CD8-positive, alpha-beta memory T cell (primary cell): Measurements from ENCODE around the gene HSFX3. TPM values are rescaled to one million over a fixed set of nuclear protein-coding genes. Genes with fewer than 3 reads are reported as not detected.
"Not testable (repeated sequence)": the region's sequence is repeated elsewhere in the genome, so short reads cannot be mapped to it uniquely, and the experiment has no call there.

Source experiments
- CTCF ChIA-PET: fragments of 350-600 bp; sonication (Branson Sonifier 250); formaldehyde crosslinking; loops from one replicate; lab custom pipeline; 2021; ENCODE audit warnings: antibody characterized with exemption; lab: Charles Lee
- POLR2A ChIA-PET: fragments of 350-600 bp; sonication (Branson Sonifier 250); formaldehyde crosslinking; loops from one replicate; lab custom pipeline; 2021; ENCODE audit warnings: antibody characterized with exemption; lab: Charles Lee
- DNase-seq, 5 donors: peaks; one replicate each; pipeline versions ENCODE4 v3.0.0 to v3.0.0-alpha.2; 2020 to 2022; ENCODE audit warnings: mixed read lengths in 1 of 5
- H3K27ac ChIP-seq: one replicate; pipeline ENCODE4 v1.7.0; 2013; ENCODE audit warnings: low read depth, mild to moderate bottlenecking, low read length, moderate library complexity
- H3K27me3 ChIP-seq: 2 replicates; pipeline ENCODE4 v1.7.0; 2013; ENCODE audit warnings: low read length, mild to moderate bottlenecking; ENCODE audit not compliant: insufficient read depth, poor library complexity, severe bottlenecking
- H3K36me3 ChIP-seq: 2 replicates; pipeline ENCODE4 v1.7.0; 2013; ENCODE audit warnings: mild to moderate bottlenecking, low read length, moderate library complexity; ENCODE audit not compliant: insufficient read depth
- H3K4me1 ChIP-seq: 2 replicates; pipeline ENCODE4 v1.7.0; 2013; ENCODE audit warnings: mild to moderate bottlenecking, low read length, moderate library complexity; ENCODE audit not compliant: insufficient read depth
- H3K4me3 ChIP-seq: 2 replicates; pipeline ENCODE4 v1.7.0; 2013; ENCODE audit warnings: mild to moderate bottlenecking, low read length
- H3K9me3 ChIP-seq: 2 replicates; pipeline ENCODE4 v1.7.0; 2013; ENCODE audit warnings: mild to moderate bottlenecking, low read length
- H3K27ac Mint-ChIP-seq, 8 donors: one replicate each; pipeline ENCODE4 v1.8.0; 2020 to 2021; ENCODE audit warnings: mixed read lengths in 8 of 8, mild to moderate bottlenecking in 6 of 8, inconsistent platforms in 3 of 8, moderate library complexity in 3 of 8
- H3K27me3 Mint-ChIP-seq, 2 donors: one replicate each; pipeline ENCODE4 v1.8.0; 2020 to 2021; ENCODE audit warnings: mixed read lengths in 2 of 2, mild to moderate bottlenecking in 1 of 2, moderate library complexity in 1 of 2
- H3K36me3 Mint-ChIP-seq, 3 donors: one replicate each; pipeline ENCODE4 v1.8.0; 2020 to 2021; ENCODE audit warnings: mixed read lengths in 3 of 3, inconsistent platforms in 1 of 3, mild to moderate bottlenecking in 1 of 3
- H3K4me1 Mint-ChIP-seq, 3 donors: one replicate each; pipeline ENCODE4 v1.8.0; 2020 to 2021; ENCODE audit warnings: mixed read lengths in 3 of 3, inconsistent platforms in 1 of 3, mild to moderate bottlenecking in 1 of 3
- H3K4me3 Mint-ChIP-seq, 7 donors: one replicate each; pipeline ENCODE4 v1.8.0; 2020 to 2021; ENCODE audit warnings: mixed read lengths in 7 of 7, mild to moderate bottlenecking in 6 of 7, moderate library complexity in 4 of 7, inconsistent platforms in 2 of 7
- H3K9me3 Mint-ChIP-seq, 5 donors: one replicate each; pipeline ENCODE4 v1.8.0; 2020 to 2022; ENCODE audit warnings: mixed read lengths in 5 of 5, mild to moderate bottlenecking in 3 of 5, moderate library complexity in 2 of 5, inconsistent platforms in 1 of 5
- polyA plus RNA-seq: library from polyadenylated mRNA; unstranded; fragments of 300-500 nt; fragmentation: Illumina TruSeq; gene quantifications from one replicate; pipeline ENCODE4 v1.2.3, GENCODE V29; 2021
- total RNA-seq, 2 experiments: library from RNA; stranded (reverse); gene quantifications; one replicate each; pipeline ENCODE4 v1.2.3, GENCODE V29; 2021

The HSFX3 gene
- total and polyA plus RNA-seq, 3 experiments from 2014 or later = not detected

DNA sequence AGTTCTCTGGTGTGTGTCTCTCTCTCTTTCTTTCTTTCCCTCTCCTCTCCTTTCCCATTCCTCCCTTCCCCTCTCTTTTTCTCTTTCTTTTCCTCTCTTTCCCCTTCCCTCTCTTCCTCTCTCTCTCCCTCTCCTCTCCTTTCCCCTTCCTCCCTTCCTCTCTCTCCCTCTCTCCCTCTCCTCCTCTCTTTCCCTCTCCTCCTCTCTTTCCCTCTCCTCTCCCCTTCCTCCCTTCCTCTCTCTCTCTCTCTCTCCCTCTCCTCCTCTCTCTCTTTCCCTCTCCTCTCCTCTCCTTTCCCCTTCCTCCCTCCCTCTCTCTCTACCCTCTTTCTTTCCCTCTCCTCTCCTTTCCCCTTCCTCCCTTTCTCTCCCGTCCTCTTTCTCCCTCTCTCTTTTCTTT lies 21.3 kb downstream of the HSFX3 start:
- peak overlapping the region in 3 of 8 donors; percentile 45 to 98 (median 95) for H3K27ac Mint-ChIP-seq
- Histone ChIP-seq H3K36me3 (no peaks in the 10 kb centered on the region), H3K27me3 (no peaks in the 10 kb centered on the region), H3K4me1 (peaks cover 22% of the 10 kb centered on the region), H3K9me3 (no peaks in the 10 kb centered on the region), H3K4me3 (no peak overlapping the region), H3K27ac (no peak overlapping the region)
- H3K9me3 Mint-ChIP-seq = no peaks in the 10 kb centered on the region
- no peaks in the 10 kb centered on the region for H3K27me3 Mint-ChIP-seq
- H3K36me3 Mint-ChIP-seq = peaks cover 0 to 12% (median 0%) of the 10 kb centered on the region in 3 donors
- POLR2A ChIA-PET = interaction anchor here (0.8 to 1.0 kb wide), 2 partner anchors 12 to 16 kb away, joined by 3 read pairs; no protein-coding TSS in a partner anchor
- CTCF ChIA-PET = interaction anchor here (0.6 to 4.3 kb wide), 6 partner anchors 11 to 105 kb away, joined by 3 to 24 read pairs (median 4); partner anchors contain the start of gene IDS
- no peak for DNase-seq
- no peak overlapping the region for H3K4me3 Mint-ChIP-seq
- H3K4me1 Mint-ChIP-seq = peaks cover 9 to 29% (median 18%) of the 10 kb centered on the region in 3 donors

DNA sequence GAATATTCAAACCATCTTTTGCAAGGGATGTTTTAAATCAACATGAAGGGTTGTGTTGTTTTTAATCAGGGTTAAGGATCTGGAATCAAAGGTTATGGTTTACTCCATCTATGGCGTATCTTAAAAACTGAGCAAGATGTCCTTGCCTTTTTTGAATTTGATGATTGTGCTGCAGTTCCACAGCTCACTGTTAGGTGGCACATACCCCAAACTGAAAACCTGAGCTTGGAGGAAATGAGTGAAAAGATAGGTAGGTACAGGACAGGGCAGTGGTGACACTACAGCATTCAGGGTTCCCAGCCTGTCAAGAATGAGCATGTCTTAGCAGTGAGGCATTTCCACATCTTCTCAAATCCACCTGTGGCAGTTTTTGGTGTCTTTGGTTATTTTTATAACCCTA lies 22.0 kb downstream of the HSFX3 start:
- ChIA-PET POLR2A (interaction anchor here (0.5 to 1.0 kb wide), 3 partner anchors 13 to 16 kb away, joined by 3 read pairs; no protein-coding TSS in a partner anchor), CTCF (interaction anchor here (0.8 to 4.3 kb wide), 6 partner anchors 12 to 105 kb away, joined by 3 to 24 read pairs (median 4); partner anchors contain the start of gene IDS)
- Mint-ChIP-seq H3K4me1 (peaks cover 9 to 35% (median 23%) of the 10 kb centered on the region in 3 donors), H3K27me3 (no peaks in the 10 kb centered on the region), H3K9me3 (no peaks in the 10 kb centered on the region), H3K4me3 (peak overlapping the region in 5 of 7 donors; percentile 10 to 74 (median 22)), H3K27ac (peak overlapping the region; percentile 43 to 98 (median 84)), H3K36me3 (peaks cover 0 to 12% (median 0%) of the 10 kb centered on the region in 3 donors)
- Histone ChIP-seq H3K36me3 (no peaks in the 10 kb centered on the region), H3K27ac (no peak overlapping the region), H3K27me3 (no peaks in the 10 kb centered on the region), H3K9me3 (no peaks in the 10 kb centered on the region), H3K4me3 (no peak overlapping the region), H3K4me1 (peaks cover 27% of the 10 kb centered on the region)
- DNase-seq = peak in 3 of 5 donors; percentile 36 to 53 (median 52)

DNA sequence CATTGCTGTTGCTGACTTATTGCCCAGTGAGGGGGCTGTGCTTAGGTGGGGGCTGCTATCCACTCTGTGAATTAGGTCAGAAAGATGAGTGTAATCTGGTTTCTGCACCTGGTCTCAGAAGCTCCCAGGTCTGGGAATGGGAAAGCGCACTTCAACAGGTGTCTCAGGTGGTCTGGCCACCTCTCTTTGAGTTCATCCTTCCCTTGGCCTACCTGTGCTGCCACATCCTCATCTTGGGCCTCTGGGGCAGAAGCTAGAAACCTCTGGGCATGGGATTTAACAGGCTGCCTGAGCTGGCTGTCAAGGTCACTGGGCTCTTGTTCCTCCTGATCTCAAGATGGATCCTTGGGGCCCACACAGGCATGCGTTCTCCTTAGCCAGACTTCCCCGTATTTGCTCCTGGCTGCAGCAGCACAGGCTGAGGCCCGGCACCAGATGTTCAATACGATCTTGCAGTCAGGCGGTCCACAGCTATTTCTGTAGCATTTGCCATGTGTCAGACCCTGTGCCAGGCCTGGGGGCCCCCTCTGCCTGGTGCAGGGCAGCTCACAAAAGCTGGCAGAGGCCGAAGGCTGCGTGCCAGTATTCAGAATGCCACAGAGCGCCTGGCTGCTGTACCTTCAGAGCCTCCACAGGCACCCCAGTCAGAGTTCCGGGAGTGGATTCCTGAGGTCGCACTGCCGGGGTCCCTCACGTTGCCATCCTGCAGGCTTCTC lies 23.2 kb downstream of the HSFX3 start:
- Mint-ChIP-seq H3K4me1 (peaks cover 18 to 47% (median 33%) of the 10 kb centered on the region in 3 donors), H3K27ac (peak overlapping the region; percentile 92 to 99 (median 96)), H3K4me3 (peak overlapping the region in 3 of 7 donors; percentile 49 to 70 (median 63))
- H3K36me3 ChIP-seq, H3K9me3 Mint-ChIP-seq, H3K36me3 Mint-ChIP-seq, H3K4me3 ChIP-seq, H3K27me3 Mint-ChIP-seq, DNase-seq, H3K27me3 ChIP-seq, H3K9me3 ChIP-seq: not testable (repeated sequence)
- CTCF ChIA-PET = interaction anchor here (1.1 to 1.4 kb wide), 5 partner anchors 13 to 16 kb away, joined by 3 to 11 read pairs (median 4); partner anchors contain the start of gene EOLA1
- peak overlapping the region; percentile 78 for H3K27ac ChIP-seq
- POLR2A ChIA-PET = interaction anchor here (1.1 kb wide), 2 partner anchors 13 to 14 kb away, joined by 5 to 7 read pairs; partner anchors contain the start of gene EOLA1
- H3K4me1 ChIP-seq = peaks cover 37% of the 10 kb centered on the region

DNA sequence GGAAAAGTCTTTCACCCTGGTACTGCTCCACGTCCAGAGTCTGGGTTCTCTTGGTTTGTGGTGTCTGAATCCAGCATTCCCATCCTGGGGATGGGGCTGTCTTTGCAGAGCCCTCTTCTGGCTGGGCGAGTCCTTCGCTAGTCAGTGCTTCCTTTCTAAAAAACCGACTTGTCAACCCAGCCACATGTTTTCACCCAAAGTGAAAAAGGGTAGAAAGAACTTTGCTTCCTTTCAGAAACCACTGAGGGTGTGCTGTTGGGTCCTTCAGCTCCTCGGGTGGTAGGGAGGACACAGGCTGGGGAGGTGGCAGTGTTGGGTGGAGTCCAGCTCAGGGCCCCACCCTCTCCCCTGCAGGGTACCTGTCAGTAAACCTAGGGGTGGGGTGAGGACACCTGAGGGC lies 23.8 kb downstream of the HSFX3 start:
- POLR2A ChIA-PET = interaction anchor here (1.1 kb wide), 2 partner anchors 13 to 15 kb away, joined by 5 to 7 read pairs; partner anchors contain the start of gene EOLA1
- not testable (repeated sequence) for H3K4me3 ChIP-seq, H3K27me3 ChIP-seq, H3K27me3 Mint-ChIP-seq, H3K9me3 ChIP-seq, H3K36me3 Mint-ChIP-seq, H3K9me3 Mint-ChIP-seq, H3K36me3 ChIP-seq
- H3K4me3 Mint-ChIP-seq = peak overlapping the region; percentile 45 to 70 (median 59)
- peak overlapping the region; percentile 78 for H3K27ac ChIP-seq
- DNase-seq = peak; percentile 5 to 68 (median 63)
- H3K27ac Mint-ChIP-seq = peak overlapping the region; percentile 92 to 99 (median 96)
- H3K4me1 ChIP-seq = peaks cover 42% of the 10 kb centered on the region
- peaks cover 23 to 53% (median 39%) of the 10 kb centered on the region in 3 donors for H3K4me1 Mint-ChIP-seq
- CTCF ChIA-PET = interaction anchor here (1.1 to 1.3 kb wide), 3 partner anchors 13 to 15 kb away, joined by 3 to 11 read pairs (median 4); partner anchors contain the start of gene EOLA1

DNA sequence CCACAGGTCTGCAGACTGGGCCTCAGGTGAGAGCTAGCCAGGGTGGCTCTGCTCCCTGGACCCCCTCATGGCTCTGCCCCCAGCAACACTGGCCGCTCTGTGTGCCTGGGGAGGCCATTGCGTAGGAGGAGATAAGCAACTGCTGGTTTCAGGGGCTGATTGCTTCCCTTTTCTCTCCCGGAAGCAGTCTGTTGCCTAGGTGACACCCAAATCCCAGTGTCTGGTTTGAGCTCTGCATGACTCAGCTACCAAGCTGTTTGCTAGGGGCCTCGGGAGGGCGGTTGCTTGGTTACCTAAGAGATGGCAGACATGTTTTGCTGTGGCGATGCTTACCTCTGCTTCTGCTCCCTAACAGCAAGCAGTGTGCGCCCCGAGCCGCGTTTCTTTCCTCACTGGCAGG lies 24.3 kb downstream of the HSFX3 start:
- H3K27me3 Mint-ChIP-seq, POLR2A ChIA-PET, H3K4me3 ChIP-seq, H3K9me3 Mint-ChIP-seq, H3K36me3 ChIP-seq, H3K36me3 Mint-ChIP-seq, H3K9me3 ChIP-seq, H3K27me3 ChIP-seq: not testable (repeated sequence)
- peaks cover 28 to 58% (median 44%) of the 10 kb centered on the region in 3 donors for H3K4me1 Mint-ChIP-seq
- peak; percentile 55 to 92 (median 74) for DNase-seq
- H3K27ac ChIP-seq = peak overlapping the region; percentile 78
- H3K4me3 Mint-ChIP-seq = peak overlapping the region in 6 of 7 donors; percentile 50 to 72 (median 58)
- CTCF ChIA-PET = interaction anchor here (1.2 kb wide), 1 partner anchor 14 kb away, joined by 3 read pairs; no protein-coding TSS in a partner anchor
- peak overlapping the region; percentile 92 to 99 (median 96) for H3K27ac Mint-ChIP-seq
- peaks cover 42% of the 10 kb centered on the region for H3K4me1 ChIP-seq

DNA sequence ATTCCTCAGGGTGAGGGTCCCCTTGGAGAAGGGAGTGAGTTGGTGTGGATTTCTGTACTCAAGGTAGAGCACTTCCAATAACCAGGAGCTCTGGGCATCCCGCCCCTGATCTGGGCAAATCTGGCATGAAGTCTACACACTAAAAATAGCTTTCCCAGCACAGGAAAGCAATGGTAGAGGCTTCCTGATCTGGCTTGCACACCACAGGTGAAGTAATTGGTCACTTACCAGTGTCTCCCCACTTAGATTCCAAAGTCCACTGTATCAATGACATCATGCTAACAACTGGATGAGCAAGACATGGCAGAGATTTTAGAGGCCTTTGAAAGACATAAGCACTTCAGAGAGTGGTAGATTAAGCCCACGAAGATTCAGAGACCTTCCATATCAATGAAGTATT lies 26.8 kb downstream of the HSFX3 start:
- Histone ChIP-seq H3K4me3 (no peak overlapping the region), H3K4me1 (peaks cover 42% of the 10 kb centered on the region), H3K27ac (no peak overlapping the region), H3K9me3 (no peaks in the 10 kb centered on the region), H3K27me3 (no peaks in the 10 kb centered on the region), H3K36me3 (no peaks in the 10 kb centered on the region)
- DNase-seq = no peak
- Mint-ChIP-seq H3K9me3 (no peaks in the 10 kb centered on the region), H3K4me1 (peaks cover 33 to 74% (median 51%) of the 10 kb centered on the region in 3 donors), H3K4me3 (no peak overlapping the region), H3K27ac (peak overlapping the region in 7 of 8 donors; percentile 70 to 98 (median 86)), H3K27me3 (peaks cover 0 to 7% of the 10 kb centered on the region in 2 donors), H3K36me3 (no peaks in the 10 kb centered on the region)
- CTCF ChIA-PET = interaction anchor here (1.7 to 3.5 kb wide), 2 partner anchors 11 to 18 kb away, joined by 5 to 18 read pairs; partner anchors contain the start of gene IDS
- POLR2A ChIA-PET = interaction anchor here (2.1 to 3.7 kb wide), 2 partner anchors 17 to 18 kb away, joined by 11 to 12 read pairs; partner anchors contain the start of genes EOLA1 and IDS

DNA sequence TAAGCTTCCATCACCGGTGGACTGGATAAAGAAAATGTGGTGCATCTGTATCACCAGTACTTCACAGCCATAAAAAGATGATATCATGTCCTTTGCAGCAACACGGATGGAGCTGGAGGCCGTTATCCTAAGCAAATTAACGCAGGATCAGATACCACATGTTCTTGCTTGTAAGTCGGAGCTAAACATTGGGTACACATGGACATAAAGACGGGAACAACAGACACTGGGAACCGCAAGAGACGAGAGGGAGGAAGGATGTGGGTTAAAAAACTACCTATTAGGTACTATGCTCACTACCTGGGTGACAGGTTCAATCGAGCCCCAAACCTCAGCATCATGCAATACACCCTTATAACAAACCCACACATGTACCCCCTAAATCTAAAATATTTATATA lies 28.3 kb downstream of the HSFX3 start:
- H3K9me3 ChIP-seq = no peaks in the 10 kb centered on the region
- no peaks in the 10 kb centered on the region for H3K9me3 Mint-ChIP-seq
- H3K4me1 ChIP-seq = peaks cover 40% of the 10 kb centered on the region
- H3K36me3 Mint-ChIP-seq = no peaks in the 10 kb centered on the region
- H3K4me3 ChIP-seq = peak overlapping the region; percentile 22
- peak overlapping the region; percentile 53 to 80 (median 73) for H3K4me3 Mint-ChIP-seq
- no peaks in the 10 kb centered on the region for H3K36me3 ChIP-seq
- H3K27ac Mint-ChIP-seq = peak overlapping the region; percentile 86 to 98 (median 94)
- peak overlapping the region; percentile 38 for H3K27ac ChIP-seq
- peaks cover 28 to 73% (median 44%) of the 10 kb centered on the region in 3 donors for H3K4me1 Mint-ChIP-seq
- DNase-seq = peak in 4 of 5 donors; percentile 10 to 67 (median 58)
- ChIA-PET POLR2A (interaction anchor here (0.6 to 3.7 kb wide), 4 partner anchors 9 to 88 kb away, joined by 3 to 12 read pairs (median 9); partner anchors contain the start of genes EOLA1 and IDS), CTCF (interaction anchor here (1.7 to 3.5 kb wide), 2 partner anchors 9 to 16 kb away, joined by 5 to 18 read pairs; partner anchors contain the start of gene IDS)
- no peaks in the 10 kb centered on the region for H3K27me3 ChIP-seq
- peaks cover 0 to 7% of the 10 kb centered on the region in 2 donors for H3K27me3 Mint-ChIP-seq
